Measurements from ENCODE around the gene TFCP2L1. TPM values are rescaled to one million over a fixed set of nuclear protein-coding genes. Genes with fewer than 3 reads are reported as not detected.

Gene TFCP2L1
- total and polyA plus RNA-seq, 4 donors: 0.06 to 1.5 (median 0.36) TPM

DNA sequence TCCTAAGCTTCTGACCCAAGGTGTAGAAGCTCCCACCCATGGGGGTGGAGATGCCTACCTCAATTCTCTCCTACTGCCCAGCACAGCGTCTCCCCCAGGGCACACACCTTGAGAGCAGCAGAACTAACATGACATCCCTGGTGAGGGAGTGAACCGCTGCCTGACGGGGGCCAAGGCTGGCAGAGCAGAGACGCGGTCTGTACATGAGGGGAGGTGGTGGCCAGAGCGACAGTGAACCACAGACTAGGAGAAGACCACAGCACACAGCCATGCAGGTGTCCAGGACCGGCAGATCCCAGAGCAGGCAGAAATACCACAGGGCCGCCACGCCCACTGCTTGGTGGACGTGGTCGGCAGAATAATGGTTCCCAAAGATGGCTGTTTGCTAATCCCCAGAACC, 40.4 kb downstream of the TFCP2L1 start:
- no peaks in the 10 kb centered on the region for H3K27me3 ChIP-seq (ENCODE audit: control insufficient read depth in 4 of 4, insufficient read depth in 4 of 4, low read length in 3 of 4)
- no peak overlapping the region for H3K9ac ChIP-seq (ENCODE audit: low read depth in 1 of 2, low read length in 2 of 2)
- WGBS: 95% methylated on average over 11 of the region's 11 CpGs
- DNase-seq (ENCODE audit: low spot score): no peak
- no peaks in the 10 kb centered on the region for H3K9me3 ChIP-seq (ENCODE audit: control insufficient read depth in 4 of 4, low read length in 3 of 4)
- TF ChIP-seq, protein P1, sequence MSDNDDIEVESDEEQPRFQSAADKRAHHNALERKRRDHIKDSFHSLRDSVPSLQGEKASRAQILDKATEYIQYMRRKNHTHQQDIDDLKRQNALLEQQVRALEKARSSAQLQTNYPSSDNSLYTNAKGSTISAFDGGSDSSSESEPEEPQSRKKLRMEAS (IDR thresholded peaks at IDR 0.05): no peak
- TF ChIP-seq HNF4G (IDR thresholded peaks at IDR 0.05) (no peak), JUND (IDR thresholded peaks at IDR 0.05) (no peak), EGR1 (IDR thresholded peaks at IDR 0.05; ENCODE audit: low read depth in 2 of 2) (no peak), RXRA (IDR thresholded peaks at IDR 0.05) (no peak), YY1 (IDR thresholded peaks at IDR 0.05) (no peak), SP1 (IDR thresholded peaks at IDR 0.05) (no peak), FOXA1 (IDR thresholded peaks at IDR 0.05) (no peak), GABPA (IDR thresholded peaks at IDR 0.05 in 1 of 2, conservative IDR thresholded peaks at IDR 0.05 in 1 of 2) (no peak), HNF4A (conservative IDR thresholded peaks at IDR 0.05) (no peak)
- TF ChIP-seq, protein P2, sequence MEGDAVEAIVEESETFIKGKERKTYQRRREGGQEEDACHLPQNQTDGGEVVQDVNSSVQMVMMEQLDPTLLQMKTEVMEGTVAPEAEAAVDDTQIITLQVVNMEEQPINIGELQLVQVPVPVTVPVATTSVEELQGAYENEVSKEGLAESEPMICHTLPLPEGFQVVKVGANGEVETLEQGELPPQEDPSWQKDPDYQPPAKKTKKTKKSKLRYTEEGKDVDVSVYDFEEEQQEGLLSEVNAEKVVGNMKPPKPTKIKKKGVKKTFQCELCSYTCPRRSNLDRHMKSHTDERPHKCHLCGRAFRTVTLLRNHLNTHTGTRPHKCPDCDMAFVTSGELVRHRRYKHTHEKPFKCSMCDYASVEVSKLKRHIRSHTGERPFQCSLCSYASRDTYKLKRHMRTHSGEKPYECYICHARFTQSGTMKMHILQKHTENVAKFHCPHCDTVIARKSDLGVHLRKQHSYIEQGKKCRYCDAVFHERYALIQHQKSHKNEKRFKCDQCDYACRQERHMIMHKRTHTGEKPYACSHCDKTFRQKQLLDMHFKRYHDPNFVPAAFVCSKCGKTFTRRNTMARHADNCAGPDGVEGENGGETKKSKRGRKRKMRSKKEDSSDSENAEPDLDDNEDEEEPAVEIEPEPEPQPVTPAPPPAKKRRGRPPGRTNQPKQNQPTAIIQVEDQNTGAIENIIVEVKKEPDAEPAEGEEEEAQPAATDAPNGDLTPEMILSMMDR (IDR thresholded peaks at IDR 0.05; ENCODE audit: low read depth, low read length, missing input control): no peak
- TF ChIP-seq, protein P3, sequence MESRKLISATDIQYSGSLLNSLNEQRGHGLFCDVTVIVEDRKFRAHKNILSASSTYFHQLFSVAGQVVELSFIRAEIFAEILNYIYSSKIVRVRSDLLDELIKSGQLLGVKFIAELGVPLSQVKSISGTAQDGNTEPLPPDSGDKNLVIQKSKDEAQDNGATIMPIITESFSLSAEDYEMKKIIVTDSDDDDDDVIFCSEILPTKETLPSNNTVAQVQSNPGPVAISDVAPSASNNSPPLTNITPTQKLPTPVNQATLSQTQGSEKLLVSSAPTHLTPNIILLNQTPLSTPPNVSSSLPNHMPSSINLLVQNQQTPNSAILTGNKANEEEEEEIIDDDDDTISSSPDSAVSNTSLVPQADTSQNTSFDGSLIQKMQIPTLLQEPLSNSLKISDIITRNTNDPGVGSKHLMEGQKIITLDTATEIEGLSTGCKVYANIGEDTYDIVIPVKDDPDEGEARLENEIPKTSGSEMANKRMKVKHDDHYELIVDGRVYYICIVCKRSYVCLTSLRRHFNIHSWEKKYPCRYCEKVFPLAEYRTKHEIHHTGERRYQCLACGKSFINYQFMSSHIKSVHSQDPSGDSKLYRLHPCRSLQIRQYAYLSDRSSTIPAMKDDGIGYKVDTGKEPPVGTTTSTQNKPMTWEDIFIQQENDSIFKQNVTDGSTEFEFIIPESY (IDR thresholded peaks at IDR 0.05): no peak
- TF ChIP-seq, protein P4, sequence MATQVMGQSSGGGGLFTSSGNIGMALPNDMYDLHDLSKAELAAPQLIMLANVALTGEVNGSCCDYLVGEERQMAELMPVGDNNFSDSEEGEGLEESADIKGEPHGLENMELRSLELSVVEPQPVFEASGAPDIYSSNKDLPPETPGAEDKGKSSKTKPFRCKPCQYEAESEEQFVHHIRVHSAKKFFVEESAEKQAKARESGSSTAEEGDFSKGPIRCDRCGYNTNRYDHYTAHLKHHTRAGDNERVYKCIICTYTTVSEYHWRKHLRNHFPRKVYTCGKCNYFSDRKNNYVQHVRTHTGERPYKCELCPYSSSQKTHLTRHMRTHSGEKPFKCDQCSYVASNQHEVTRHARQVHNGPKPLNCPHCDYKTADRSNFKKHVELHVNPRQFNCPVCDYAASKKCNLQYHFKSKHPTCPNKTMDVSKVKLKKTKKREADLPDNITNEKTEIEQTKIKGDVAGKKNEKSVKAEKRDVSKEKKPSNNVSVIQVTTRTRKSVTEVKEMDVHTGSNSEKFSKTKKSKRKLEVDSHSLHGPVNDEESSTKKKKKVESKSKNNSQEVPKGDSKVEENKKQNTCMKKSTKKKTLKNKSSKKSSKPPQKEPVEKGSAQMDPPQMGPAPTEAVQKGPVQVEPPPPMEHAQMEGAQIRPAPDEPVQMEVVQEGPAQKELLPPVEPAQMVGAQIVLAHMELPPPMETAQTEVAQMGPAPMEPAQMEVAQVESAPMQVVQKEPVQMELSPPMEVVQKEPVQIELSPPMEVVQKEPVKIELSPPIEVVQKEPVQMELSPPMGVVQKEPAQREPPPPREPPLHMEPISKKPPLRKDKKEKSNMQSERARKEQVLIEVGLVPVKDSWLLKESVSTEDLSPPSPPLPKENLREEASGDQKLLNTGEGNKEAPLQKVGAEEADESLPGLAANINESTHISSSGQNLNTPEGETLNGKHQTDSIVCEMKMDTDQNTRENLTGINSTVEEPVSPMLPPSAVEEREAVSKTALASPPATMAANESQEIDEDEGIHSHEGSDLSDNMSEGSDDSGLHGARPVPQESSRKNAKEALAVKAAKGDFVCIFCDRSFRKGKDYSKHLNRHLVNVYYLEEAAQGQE (IDR thresholded peaks at IDR 0.05): no peak
- no peak overlapping the region for H3K27ac ChIP-seq (ENCODE audit: low read depth in 1 of 2, low read length in 2 of 2)
- H3K4me3 ChIP-seq (ENCODE audit: low read depth in 1 of 3, low read length in 3 of 3): no peak overlapping the region
- H3K36me3 ChIP-seq (ENCODE audit: control insufficient read depth in 4 of 4, insufficient read depth in 3 of 4, low read depth in 1 of 4, low read length in 3 of 4): no peaks in the 10 kb centered on the region
- H3K4me1 ChIP-seq (ENCODE audit: control insufficient read depth in 4 of 4, insufficient read depth in 4 of 4, low read length in 3 of 4): no peaks in the 10 kb centered on the region

DNA sequence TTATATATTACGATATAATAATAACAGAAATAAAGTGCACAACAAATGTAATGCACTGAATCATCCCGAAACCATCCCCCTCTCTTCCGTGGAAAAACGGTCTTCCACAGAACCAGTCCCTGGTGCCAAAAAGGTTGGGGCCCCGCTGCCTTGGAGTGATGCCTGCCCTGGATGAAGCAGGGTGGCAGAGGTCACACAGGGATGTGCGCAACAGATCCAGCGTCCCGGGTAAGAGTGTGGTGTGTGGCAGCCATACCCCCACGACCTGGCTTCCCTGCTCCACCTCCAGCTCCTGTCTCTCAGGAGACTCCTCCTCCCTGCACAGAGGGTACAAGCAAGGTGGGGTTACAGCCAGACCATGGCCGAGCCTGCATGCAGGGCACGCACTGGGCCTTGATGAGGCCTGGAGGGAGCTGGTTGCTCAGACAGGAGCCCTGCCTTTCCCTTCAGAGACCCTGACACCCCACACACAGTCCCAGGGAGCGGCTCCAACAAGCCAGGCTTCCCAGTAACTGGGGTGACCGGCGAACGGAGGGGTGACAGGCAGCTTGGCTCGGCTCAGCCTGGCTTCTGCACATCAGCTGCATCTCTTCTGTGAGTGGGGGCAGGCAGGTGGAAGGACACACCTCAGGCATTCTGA, 41.1 kb downstream of the TFCP2L1 start:
- no peak for DNase-seq (ENCODE audit: low spot score)
- no peaks in the 10 kb centered on the region for H3K36me3 ChIP-seq (ENCODE audit: control insufficient read depth in 4 of 4, insufficient read depth in 3 of 4, low read depth in 1 of 4, low read length in 3 of 4)
- H3K4me1 ChIP-seq (ENCODE audit: control insufficient read depth in 4 of 4, insufficient read depth in 4 of 4, low read length in 3 of 4): no peaks in the 10 kb centered on the region
- WGBS: 89% methylated on average over 16 of the region's 16 CpGs
- H3K9ac ChIP-seq (ENCODE audit: low read depth in 1 of 2, low read length in 2 of 2): no peak overlapping the region
- no peaks in the 10 kb centered on the region for H3K9me3 ChIP-seq (ENCODE audit: control insufficient read depth in 4 of 4, low read length in 3 of 4)
- no peak overlapping the region for H3K4me3 ChIP-seq (ENCODE audit: low read depth in 1 of 3, low read length in 3 of 3)
- no peaks in the 10 kb centered on the region for H3K27me3 ChIP-seq (ENCODE audit: control insufficient read depth in 4 of 4, insufficient read depth in 4 of 4, low read length in 3 of 4)
- H3K27ac ChIP-seq (ENCODE audit: low read depth in 1 of 2, low read length in 2 of 2): no peak overlapping the region
- TF ChIP-seq, protein P3 (IDR thresholded peaks at IDR 0.05): no peak
- no peak for TF ChIP-seq EGR1 (IDR thresholded peaks at IDR 0.05; ENCODE audit: low read depth in 2 of 2)
- TF ChIP-seq FOXA2 (IDR thresholded peaks at IDR 0.05): no peak
- TF ChIP-seq YY1 (IDR thresholded peaks at IDR 0.05): no peak
- no peak for TF ChIP-seq JUND (IDR thresholded peaks at IDR 0.05)
- TF ChIP-seq RXRA (IDR thresholded peaks at IDR 0.05): no peak
- TF ChIP-seq, protein P4 (IDR thresholded peaks at IDR 0.05): no peak
- TF ChIP-seq, protein P2 (IDR thresholded peaks at IDR 0.05; ENCODE audit: low read depth, low read length, missing input control): no peak
- no peak for TF ChIP-seq HNF4A (conservative IDR thresholded peaks at IDR 0.05)

All from liver (tissue), 9 donors.